OCI-M2 (cell line): ENCODE results near the gene PCDH20.
"Not testable (repeated sequence)": the region's sequence is repeated elsewhere in the genome, so short reads cannot be mapped to it uniquely, and the experiment has no call there.

Source experiments
- DNase-seq: peaks from one replicate; lab custom pipeline; 2025; ENCODE audit not compliant: unreplicated experiment; lab: John Stamatoyannopoulos, UW

The PCDH20 gene

GRCh38 chr13:61415749-61416148, at the start of gene PCDH20:
Gene PCDH20 (minus strand): TSS chr13:61415849. CDS start chr13:61415158, 691 bp downstream.
- DNase-seq: no peak

- no peak for DNase-seq
These were observed 47.4 kb upstream of the PCDH20 start for GRCh38 chr13:61463024-61463423.

- DNase-seq: no peak
These were observed 37.5 kb upstream of the PCDH20 start for GRCh38 chr13:61453121-61453520.

- DNase-seq: no peak
These were observed 16.4 kb upstream of the PCDH20 start for GRCh38 chr13:61432029-61432428.

GRCh38 chr13:61423915-61424314, 8.3 kb upstream of the PCDH20 start:
- no peak for DNase-seq

GRCh38 chr13:61417086-61417570, 1.5 kb upstream of the PCDH20 start:
- no peak for DNase-seq

GRCh38 chr13:61415058-61415721, 459 bp downstream of the PCDH20 start:
- no peak for DNase-seq

GRCh38 chr13:61414686-61415057, 977 bp downstream of the PCDH20 start:
- no peak for DNase-seq

- DNase-seq: no peak
These were observed 1.8 kb downstream of the PCDH20 start for GRCh38 chr13:61413572-61414535.

GRCh38 chr13:61410669-61411297, 4.9 kb downstream of the PCDH20 start:
- DNase-seq: no peak

- no peak for DNase-seq
These were observed 5.4 kb downstream of the PCDH20 start for GRCh38 chr13:61410266-61410665.

- no peak for DNase-seq
These were observed 7.1 kb downstream of the PCDH20 start for GRCh38 chr13:61408571-61408970.

- no peak for DNase-seq
These were observed 9.4 kb downstream of the PCDH20 start for GRCh38 chr13:61406275-61406674.

- DNase-seq: no peak
These were observed 19.5 kb downstream of the PCDH20 start for GRCh38 chr13:61396121-61396520.

- no peak for DNase-seq
These were observed 24.2 kb downstream of the PCDH20 start for GRCh38 chr13:61391426-61391825.

- no peak for DNase-seq
These were observed 28.0 kb downstream of the PCDH20 start for GRCh38 chr13:61387694-61388093.

GRCh38 chr13:61383111-61383510, 32.5 kb downstream of the PCDH20 start:
- DNase-seq: no peak

- DNase-seq: peak; percentile 50
These were observed 45.1 kb downstream of the PCDH20 start for GRCh38 chr13:61370520-61370919.

GRCh38 chr13:61364690-61365089, 51.0 kb downstream of the PCDH20 start:
- DNase-seq: not testable (repeated sequence)

GRCh38 chr13:61362522-61362921, 53.1 kb downstream of the PCDH20 start:
- DNase-seq: no peak
